H1 (cell line): ENCODE results near the gene LDLRAP1. TPM values are rescaled to one million over a fixed set of nuclear protein-coding genes. Genes with fewer than 3 reads are reported as not detected.
A peak's percentile ranks its signal among the peaks of the same experiment; 100 is the strongest.

Source experiments
- CTCF ChIA-PET: fragments of 300-600 bp; sonication (Branson Sonifier 250); formaldehyde crosslinking; loops from one replicate; lab custom pipeline; 2021; ENCODE audit not compliant: partially characterized antibody; lab: Charles Lee
- POLR2A ChIA-PET: fragments of 300-600 bp; sonication (Branson Sonifier 250); formaldehyde crosslinking; loops from one replicate; lab custom pipeline; 2021; ENCODE audit warnings: inconsistent platforms; ENCODE audit not compliant: partially characterized antibody; lab: Charles Lee
- DNase-seq, 2 experiments: peaks; one replicate each; pipeline versions ENCODE4 v3.0.0 to v3.0.0-alpha.2; 2010 to 2022; ENCODE audit warnings: low spot score in 2 of 2, low read depth in 1 of 2, mixed read lengths in 1 of 2
- FAIRE-seq: peaks from 2 replicates; lab custom pipeline; 2011; peaks lifted over from hg19 to GRCh38; lab: Jason Lieb, UNC
- H2AFZ ChIP-seq: 2 replicates; pipeline ENCODE4 v1.8.1; 2012; ENCODE audit warnings: low read length, inconsistent platforms
- H2AK5ac ChIP-seq: 2 replicates; pipeline ENCODE4 v1.6.1; 2013; ENCODE audit warnings: low read depth, low read length
- H2BK120ac ChIP-seq: replicated peaks from 2 replicates; pipeline ENCODE3; 2013; ENCODE audit warnings: low read depth, low read length, inconsistent platforms
- H2BK12ac ChIP-seq: 2 replicates; pipeline ENCODE4 v1.6.1; 2013; ENCODE audit warnings: low read depth, low read length
- H2BK15ac ChIP-seq: 2 replicates; pipeline ENCODE4 v1.6.1; 2013; ENCODE audit warnings: low read length
- H2BK20ac ChIP-seq: 2 replicates; pipeline ENCODE4 v1.6.1; 2013; ENCODE audit warnings: low read length
- H2BK5ac ChIP-seq: 2 replicates; pipeline ENCODE4 v1.6.1; 2013; ENCODE audit warnings: low read depth, low read length
- H3K14ac ChIP-seq: 2 replicates; pipeline ENCODE4 v1.6.1; 2013; ENCODE audit warnings: inconsistent platforms; ENCODE audit not compliant: insufficient read length
- H3K18ac ChIP-seq: 2 replicates; pipeline ENCODE4 v1.6.1; 2013; ENCODE audit warnings: low read length; ENCODE audit errors: extremely low read depth
- H3K23ac ChIP-seq: 2 replicates; pipeline ENCODE4 v1.6.1; 2013; ENCODE audit warnings: inconsistent platforms; ENCODE audit not compliant: insufficient read length
- H3K23me2 ChIP-seq: 2 replicates; pipeline ENCODE4 v1.6.1; 2013; ENCODE audit warnings: low read depth, low read length
- H3K27ac ChIP-seq: 2 replicates; pipeline ENCODE4 v1.6.1; 2011; ENCODE audit warnings: low read depth, low read length, inconsistent platforms
- H3K27me3 ChIP-seq, 4 experiments: replicated peaks in 1 of 4; 1 replicate in 1 of 4; 2 replicates in 3 of 4; pipeline versions ENCODE4 v1.6.1 to v1.8.1; 2011 to 2013; ENCODE audit warnings: low read length in 3 of 4, mild to moderate bottlenecking in 3 of 4, inconsistent platforms in 2 of 4, mixed read lengths in 2 of 4, moderate library complexity in 1 of 4; ENCODE audit not compliant: control insufficient read depth in 3 of 4, insufficient read depth in 3 of 4; ENCODE audit errors: extremely low read depth in 1 of 4
- H3K36me3 ChIP-seq, 4 experiments: 2 replicates each; pipeline versions ENCODE4 v1.6.1 to v1.8.1; 2011 to 2013; ENCODE audit warnings: mild to moderate bottlenecking in 4 of 4, low read length in 3 of 4, moderate library complexity in 2 of 4, control low read depth in 1 of 4, inconsistent platforms in 1 of 4; ENCODE audit not compliant: insufficient read depth in 4 of 4, control insufficient read depth in 2 of 4
- H3K4ac ChIP-seq: replicated peaks from 2 replicates; pipeline ENCODE3; 2013; ENCODE audit warnings: low read length, low read depth, mixed read lengths, inconsistent platforms; ENCODE audit not compliant: insufficient read length
- H3K4me1 ChIP-seq, 4 experiments: replicated peaks in 1 of 4; 1 replicate in 1 of 4; 2 replicates in 3 of 4; pipeline versions ENCODE4 v1.6.1 to v1.8.1; 2011 to 2013; ENCODE audit warnings: low read length in 3 of 4, inconsistent platforms in 2 of 4, mixed read lengths in 1 of 4; ENCODE audit not compliant: insufficient read depth in 4 of 4, control insufficient read depth in 3 of 4
- H3K4me2 ChIP-seq, 2 experiments: 2 replicates each; pipeline versions ENCODE4 v1.6.1 to v1.8.1; 2011 to 2013; ENCODE audit warnings: low read depth in 2 of 2, low read length in 2 of 2, control low read depth in 1 of 2, inconsistent platforms in 1 of 2, mild to moderate bottlenecking in 1 of 2; ENCODE audit not compliant: insufficient read depth in 1 of 2
- H3K4me3 ChIP-seq, 4 experiments: fragments of 200-600, 300-600 bp in 1 of 4; sonication (generic), shearing (Covaris generic), sonication (Bioruptor Twin) in 1 of 4; 2 replicates each; pipeline versions ENCODE4 v1.5.1 to v1.8.1; 2011 to 2016; ENCODE audit warnings: low read length in 4 of 4, low read depth in 3 of 4, control low read depth in 2 of 4, inconsistent platforms in 2 of 4, mild to moderate bottlenecking in 2 of 4, mixed read lengths in 1 of 4, moderate library complexity in 1 of 4; ENCODE audit not compliant: insufficient read depth in 2 of 4; ENCODE audit errors: extremely low read depth in 1 of 4
- H3K56ac ChIP-seq: replicated peaks from 2 replicates; pipeline ENCODE3; 2013; ENCODE audit warnings: low read depth, mild to moderate bottlenecking, mixed read lengths, low read length, inconsistent platforms; ENCODE audit not compliant: insufficient read length
- H3K79me1 ChIP-seq: 2 replicates; pipeline ENCODE4 v1.6.1; 2013; ENCODE audit warnings: low read depth, low read length, control low read depth
- H3K79me2 ChIP-seq, 2 experiments: 2 replicates each; pipeline versions ENCODE4 v1.6.1 to v1.8.1; 2012 to 2013; ENCODE audit warnings: low read length in 2 of 2, mild to moderate bottlenecking in 2 of 2, inconsistent platforms in 1 of 2; ENCODE audit not compliant: insufficient read depth in 2 of 2, control insufficient read depth in 1 of 2
- H3K9ac ChIP-seq, 4 experiments: replicated peaks in 1 of 4; 1 replicate in 1 of 4; 2 replicates in 3 of 4; pipeline versions ENCODE4 v1.6.1 to v1.8.1; 2011 to 2013; ENCODE audit warnings: low read depth in 3 of 4, low read length in 3 of 4, control low read depth in 2 of 4, mild to moderate bottlenecking in 2 of 4, moderate library complexity in 2 of 4, inconsistent platforms in 1 of 4; ENCODE audit errors: extremely low read depth in 1 of 4
- H3K9me3 ChIP-seq, 2 experiments: 2 replicates each; pipeline versions ENCODE4 v1.6.1 to v1.8.1; 2012 to 2013; ENCODE audit warnings: mild to moderate bottlenecking in 2 of 2, moderate library complexity in 2 of 2, control low read depth in 1 of 2, inconsistent platforms in 1 of 2, low read depth in 1 of 2, low read length in 1 of 2, mixed read lengths in 1 of 2; ENCODE audit not compliant: insufficient read depth in 2 of 2
- H4K20me1 ChIP-seq, 2 experiments: replicated peaks in 1 of 2; 2 replicates each; pipeline versions ENCODE3 to v1.8.1; 2011 to 2013; ENCODE audit warnings: inconsistent platforms in 2 of 2, low read length in 2 of 2, mild to moderate bottlenecking in 1 of 2; ENCODE audit not compliant: insufficient read depth in 2 of 2, control insufficient read depth in 1 of 2
- H4K5ac ChIP-seq: 2 replicates; pipeline ENCODE4 v1.6.1; 2013; ENCODE audit warnings: low read length, low read depth, mixed read lengths, inconsistent platforms; ENCODE audit not compliant: insufficient read length
- H4K8ac ChIP-seq: 2 replicates; pipeline ENCODE4 v1.8.0; 2013; ENCODE audit warnings: mild to moderate bottlenecking, moderate library complexity, low read length, inconsistent platforms; ENCODE audit not compliant: insufficient read depth; ENCODE audit errors: extremely low read depth
- H4K91ac ChIP-seq: replicated peaks from 2 replicates; pipeline ENCODE3; 2013; ENCODE audit warnings: low read length, mixed read lengths, inconsistent platforms; ENCODE audit not compliant: insufficient read length
- KDM1A ChIP-seq: fragments of 200-600, 300-600 bp; sonication (generic); IDR thresholded peaks from 2 replicates; pipeline ENCODE4 v1.7.1; 2016; ENCODE audit warnings: mild to moderate bottlenecking, low read length, borderline replicate concordance
- SIN3A ChIP-seq, 2 experiments: IDR thresholded peaks in 1 of 2; conservative IDR thresholded peaks in 1 of 2; 2 replicates each; pipeline ENCODE4 v1.6.1; 2011 to 2012; ENCODE audit warnings: low read length in 2 of 2, improper control_type of control experiment in 1 of 2, low read depth in 1 of 2, mild to moderate bottlenecking in 1 of 2
- WGBS, 2 experiments: shearing (Covaris generic) in 1 of 2; methylation state at CpG; one replicate each; pipeline versions ENCODE4 v1.1.6 to v1.1.7; 2013 to 2015; ENCODE audit warnings: low lambda C conversion rate in 2 of 2, mixed read lengths in 2 of 2, inconsistent platforms in 1 of 2, low coverage in 1 of 2, missing lambda C conversion rate in 1 of 2; ENCODE audit not compliant: insufficient replicate concordance in 2 of 2, insufficient coverage in 1 of 2, insufficient read length in 1 of 2; ENCODE audit errors: extremely low coverage in 1 of 2, missing lambda C conversion rate in 1 of 2; 5-methylcytosine and 5-hydroxymethylcytosine counted together
- polyA plus RNA-seq, 7 experiments: library from polyadenylated mRNA; depleted of rRNA in 3 of 7; stranded (reverse) in 5 of 7; unstranded in 2 of 7; fragments of >200 nt in 5 of 7; fragments of 200-250 nt in 2 of 7; gene quantifications; 1 replicate in 5 of 7; 2 replicates in 1 of 7; 4 replicates in 1 of 7; pipeline versions ENCODE4 v1.2.1 to v1.2.3, GENCODE V29; 2011 to 2013; ENCODE audit warnings: missing spikeins in 2 of 7, mixed read lengths in 2 of 7
- total RNA-seq: library from RNA; stranded (reverse); fragmentation: NEBNext Ultra II Directional; extraction: Animal tissue kit (Norgen Biotek cat#: 25700); gene quantifications from 2 replicates; pipeline ENCODE4 v1.2.1, GENCODE V29; 2021

Gene LDLRAP1
- total and polyA plus RNA-seq, 2 of the 8 experiments (the other 6 are each of a cell fraction or from before 2014, with no cell fraction given): 12.8 to 13.2 TPM

GRCh38 chr1:25562101-25562927 lies 18.9 kb downstream of the LDLRAP1 start:
- ChIA-PET CTCF (interaction anchor here (1.0 to 9.3 kb wide), 3 partner anchors 9 to 10 kb away, joined by 3 to 72 read pairs (median 20); no protein-coding TSS in a partner anchor), POLR2A (no interaction called here)

More at GRCh38 chr1:25562101-25562927, 18.9 kb downstream of the LDLRAP1 start:
- Histone ChIP-seq H3K4me1 (peaks cover 0 to 10% (median 2%) of the 10 kb centered on the region in 4 experiments; a peak in 4 of 7 replicates), H2BK20ac (no peak overlapping the region), H3K79me2 (no peaks in the 10 kb centered on the region), H3K27me3 (no peaks in the 10 kb centered on the region), H3K14ac (no peak overlapping the region), H2AFZ (no peak overlapping the region), H3K4ac (no peak overlapping the region), H3K9me3 (no peaks in the 10 kb centered on the region), H3K9ac (no peak overlapping the region), H3K23ac (no peak overlapping the region), H3K27ac (no peak overlapping the region), H3K79me1 (no peaks in the 10 kb centered on the region), H2BK15ac (no peak overlapping the region), H3K56ac (no peak overlapping the region), H4K20me1 (no peaks in the 10 kb centered on the region), H3K36me3 (no peaks in the 10 kb centered on the region; a peak in 1 of 8 replicates), H2BK120ac (no peak overlapping the region), H3K4me2 (no peak overlapping the region), H4K8ac (no peak overlapping the region; the same call in 1 of the 2 replicates), H4K91ac (no peak overlapping the region), H3K4me3 (no peak overlapping the region), H3K18ac (no peak overlapping the region), H3K23me2 (no peaks in the 10 kb centered on the region), H4K5ac (no peak overlapping the region), H2BK12ac (no peak overlapping the region), H2BK5ac (no peak overlapping the region), H2AK5ac (no peak overlapping the region)
- FAIRE-seq: no peak
- no peak for DNase-seq
- WGBS, 2 experiments: 80% methylated on average over 8 of the region's 8 CpGs; no CpG with 5 or more reads in 1 of the 2 experiments
- TF ChIP-seq SIN3A (conservative IDR thresholded peaks at IDR 0.05 in 1 of 2, IDR thresholded peaks at IDR 0.05 in 1 of 2; ENCODE audit: low read depth in 1 of 2, low read length in 2 of 2) (no peak), KDM1A (peak; percentile 86; the same call in 1 of the 2 replicates)
